Right ventricle myocardium inferior (tissue), 1 donor: ENCODE measurements around the gene THSD4. TPM values are rescaled to one million over a fixed set of nuclear protein-coding genes. Genes with fewer than 3 reads are reported as not detected.
"Not testable (repeated sequence)": the region's sequence is repeated elsewhere in the genome, so short reads cannot be mapped to it uniquely, and the experiment has no call there.

Source experiments
- ATAC-seq: fragments of 200-7000 bp; cut with Tn5 transposase; one replicate; pipeline ENCODE4 v1.9.1; 2020; ENCODE audit warnings: mild to moderate bottlenecking, moderate library complexity
- DNase-seq: peaks from one replicate; pipeline ENCODE4 v3.0.0; 2021; ENCODE audit errors: missing footprints
- intact Hi-C: fragments of 100-400 bp; cut with DNase I; formaldehyde crosslinking; loops from one replicate; pipeline ENCODE4 v1.11.0; 2022
- total RNA-seq: library from RNA; stranded (reverse); fragmentation: NEBNext Ultra II Directional; extraction: Animal tissue kit (Norgen Biotek cat#: 25700); gene quantifications from one replicate; pipeline ENCODE4 v1.2.1, GENCODE V29; 2021
- donor health status: DM: no; HTN: yes; CAD: no; lungs with severe emphysema.

Gene THSD4
- total RNA-seq, 1 donor from 2014 or later, result 73.1 TPM

DNA sequence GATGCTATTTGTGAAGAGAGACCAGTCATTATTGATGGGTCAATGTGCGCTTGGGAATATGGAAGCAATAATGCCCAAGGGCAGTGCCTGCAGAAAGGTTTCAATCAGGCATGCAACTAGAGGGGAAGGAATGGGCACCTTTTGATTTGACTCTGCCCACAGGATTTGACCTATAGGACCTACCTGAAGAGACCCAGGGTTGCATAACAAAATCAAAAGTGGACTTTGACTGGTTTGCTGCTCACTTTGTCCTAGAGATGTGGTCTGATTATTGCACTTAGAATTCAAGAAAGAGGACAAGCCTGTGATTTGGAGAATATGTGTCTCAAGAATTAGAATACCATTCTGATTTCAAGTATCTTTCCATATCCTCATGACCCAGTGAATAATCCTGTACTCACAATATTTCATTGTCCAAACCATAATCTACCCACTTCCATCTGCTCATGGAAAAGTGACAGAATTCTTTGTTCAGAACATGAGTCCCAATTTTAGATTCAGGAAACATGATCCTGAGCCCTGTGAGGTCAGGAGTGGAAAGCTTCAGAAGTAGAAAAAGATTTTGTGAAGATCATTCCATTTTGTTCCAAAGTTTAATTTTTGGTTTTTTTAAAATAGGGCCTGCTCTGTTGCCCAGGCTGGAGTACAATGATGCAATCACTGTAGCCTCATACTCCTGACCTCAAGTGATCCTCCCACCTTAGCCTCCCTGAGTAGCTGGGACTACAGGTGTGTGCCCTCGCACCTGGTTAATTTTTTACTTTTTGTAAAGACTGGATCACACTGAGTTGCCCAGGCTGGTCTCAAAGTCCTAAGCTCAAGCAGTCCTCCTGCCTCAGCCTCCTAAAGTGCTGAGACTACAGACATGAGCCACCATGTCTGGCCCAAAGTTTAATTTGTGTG lies 543.8 kb downstream of the THSD4 start:
- intact Hi-C loops, result loop anchor here (10.0 kb wide), 1 partner anchor 46 kb away; no protein-coding TSS in a partner anchor
- DNase-seq, result no peak
- no peak for ATAC-seq

DNA sequence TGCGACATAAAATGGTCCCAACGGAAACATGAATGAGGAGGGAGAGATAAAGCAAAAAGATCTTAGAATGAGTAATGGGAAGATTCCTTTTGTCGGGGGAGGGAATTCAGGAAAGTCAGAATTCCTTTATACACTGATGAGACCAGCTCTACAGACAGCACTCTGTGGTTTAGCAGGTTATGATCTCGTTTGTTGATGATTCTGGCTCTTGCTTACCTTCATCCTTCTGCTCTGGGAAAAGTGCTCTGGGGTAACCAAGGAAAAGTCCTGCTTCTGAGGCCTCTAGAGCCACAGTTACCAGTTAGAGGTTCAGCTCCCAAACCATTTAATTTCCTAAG lies 544.4 kb downstream of the THSD4 start:
- DNase-seq (no peak), ATAC-seq (no peak)
- intact Hi-C loops, result loop anchor here (10.0 kb wide), 1 partner anchor 45 kb away; no protein-coding TSS in a partner anchor

DNA sequence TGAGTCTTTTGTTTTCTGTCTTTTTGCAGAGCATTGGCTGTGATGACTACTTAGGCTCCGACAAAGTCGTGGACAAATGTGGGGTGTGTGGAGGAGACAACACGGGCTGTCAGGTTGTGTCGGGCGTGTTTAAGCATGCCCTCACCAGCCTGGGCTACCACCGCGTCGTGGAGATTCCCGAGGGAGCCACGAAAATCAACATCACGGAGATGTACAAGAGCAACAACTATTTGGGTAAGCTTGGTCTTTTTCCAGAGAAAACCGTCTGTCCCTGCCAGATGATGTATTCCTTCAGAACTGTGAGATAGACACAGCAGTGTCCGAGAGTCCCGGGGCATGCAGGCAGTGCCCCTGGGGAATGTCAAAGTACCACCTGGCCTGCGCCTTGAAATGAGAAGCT lies 545.2 kb downstream of the THSD4 start:
- intact Hi-C loops, result no loop called here
- no peak for DNase-seq
- peak; percentile 23 for ATAC-seq

DNA sequence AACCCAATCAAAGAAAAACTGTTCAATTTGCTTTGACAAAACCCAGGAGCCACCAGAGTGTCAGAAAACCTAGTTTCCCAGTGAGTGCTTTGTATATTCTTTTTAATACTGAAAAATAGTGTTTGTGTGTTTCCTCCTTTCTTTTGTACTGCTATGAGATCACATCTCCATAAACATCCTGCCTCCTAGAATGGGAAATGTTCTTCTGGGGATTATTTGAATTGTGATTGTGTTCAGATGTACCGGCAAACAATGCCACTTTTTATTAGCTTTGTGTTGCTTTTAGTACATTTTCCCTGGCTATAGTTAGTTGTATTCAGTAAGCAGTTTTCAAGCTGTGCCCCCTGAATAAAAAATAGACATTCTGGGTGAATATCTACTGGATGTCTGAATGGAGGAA lies 547.0 kb downstream of the THSD4 start:
- intact Hi-C loops, result no loop called here

DNA sequence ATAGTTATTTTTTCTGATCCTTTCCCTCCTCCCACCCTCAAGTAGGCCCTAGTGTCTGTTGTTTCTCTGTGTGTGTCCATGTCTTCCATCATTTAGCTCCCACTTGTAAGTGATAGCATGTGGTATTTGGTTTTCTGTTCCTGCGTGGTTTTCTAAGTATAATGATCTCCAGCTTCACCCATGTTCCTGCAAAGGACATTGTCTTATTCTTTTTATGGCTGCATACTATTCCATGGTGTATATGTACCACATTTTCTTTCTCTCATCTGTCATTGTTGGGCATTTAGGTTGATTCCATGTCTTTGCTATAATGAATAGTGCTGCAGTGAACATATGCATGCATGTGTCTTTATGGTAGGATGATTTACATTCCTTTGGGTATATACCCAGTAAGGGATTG lies 549.4 kb downstream of the THSD4 start:
- DNase-seq (no peak), ATAC-seq (no peak)
- intact Hi-C loops, result no loop called here

More for the DNA sequence above, 547.0 kb downstream of the THSD4 start:
- ATAC-seq (no peak), DNase-seq (no peak)

DNA sequence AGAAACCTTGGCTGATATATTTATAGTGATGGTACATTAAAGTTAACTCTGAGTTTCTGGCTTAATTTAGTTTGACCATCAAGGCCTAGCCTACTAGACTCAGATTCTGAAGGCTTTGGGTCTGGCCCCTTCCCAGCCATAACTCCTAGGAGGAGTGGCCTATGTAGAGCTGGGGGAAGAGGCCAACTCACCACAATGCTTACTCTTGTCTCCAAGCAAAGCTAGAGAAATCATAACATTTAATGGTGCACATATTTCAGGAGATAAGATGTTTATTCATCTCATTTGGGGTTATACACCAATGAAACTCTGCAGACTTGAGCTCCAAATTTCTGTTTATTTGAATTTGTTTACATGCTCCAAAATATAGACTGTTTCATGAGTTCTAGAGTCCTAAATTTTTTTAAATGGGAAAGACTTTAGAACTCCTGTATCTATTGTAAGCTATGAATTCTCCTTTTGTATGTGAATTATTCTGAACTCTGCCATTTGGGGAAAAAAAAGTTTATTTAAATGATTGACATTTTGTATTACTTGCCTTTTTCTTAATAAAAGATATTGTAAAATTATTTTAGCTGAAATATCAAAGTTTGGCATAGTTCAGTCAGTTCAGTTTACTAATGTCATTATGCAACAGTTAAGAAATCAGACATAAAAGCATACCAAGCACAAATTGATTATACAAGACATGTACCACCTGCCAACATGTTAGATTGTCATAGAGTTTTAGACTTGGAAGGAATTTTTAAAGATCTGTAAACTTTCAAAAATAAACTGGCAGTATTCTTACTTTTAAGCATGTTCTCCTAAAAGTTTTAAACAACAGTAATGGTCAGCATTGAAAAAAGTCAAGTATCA lies 551.7 kb downstream of the THSD4 start:
- no peak for ATAC-seq
- intact Hi-C loops, result no loop called here
- DNase-seq, result no peak

DNA sequence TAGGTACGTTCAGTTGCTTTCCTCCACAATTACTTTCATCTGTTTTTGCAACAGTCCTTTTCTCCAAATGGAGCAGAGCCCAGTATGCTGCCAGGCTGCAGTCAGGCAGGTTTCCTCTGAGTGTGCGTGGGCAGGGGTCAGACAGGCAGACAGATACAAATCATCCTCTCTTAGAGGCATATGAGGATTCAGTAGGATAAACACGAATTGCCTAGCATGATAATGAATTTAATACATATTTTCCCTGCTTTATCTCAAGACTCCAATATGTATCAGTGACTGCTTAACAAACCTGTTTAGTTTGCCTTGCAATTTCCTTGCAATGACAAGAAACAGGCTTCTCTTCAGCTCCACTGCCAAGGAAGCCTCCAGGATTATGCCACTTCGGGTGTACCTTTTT lies 554.4 kb downstream of the THSD4 start:
- DNase-seq (no peak), ATAC-seq (no peak)
- intact Hi-C loops, result no loop called here

DNA sequence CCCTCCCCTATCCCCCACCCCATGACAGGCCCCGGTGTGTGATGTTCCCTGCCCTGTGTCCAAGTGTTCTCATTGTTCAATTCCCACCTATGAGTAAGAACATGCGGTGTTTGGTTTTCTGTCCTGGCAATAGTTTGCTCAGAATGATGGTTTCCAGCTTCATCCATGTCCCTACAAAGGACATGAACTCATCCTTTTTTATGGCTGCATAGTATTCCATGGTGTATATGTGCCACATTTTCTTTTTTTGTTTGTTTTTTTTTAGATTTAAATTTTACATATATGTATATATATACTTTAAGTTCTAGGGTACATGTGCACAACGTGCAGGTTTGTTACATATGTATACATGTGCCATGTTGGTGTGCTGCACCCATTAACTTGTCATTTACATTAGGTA lies 555.0 kb downstream of the THSD4 start:
- DNase-seq, intact Hi-C loops, ATAC-seq: not testable (repeated sequence)

DNA sequence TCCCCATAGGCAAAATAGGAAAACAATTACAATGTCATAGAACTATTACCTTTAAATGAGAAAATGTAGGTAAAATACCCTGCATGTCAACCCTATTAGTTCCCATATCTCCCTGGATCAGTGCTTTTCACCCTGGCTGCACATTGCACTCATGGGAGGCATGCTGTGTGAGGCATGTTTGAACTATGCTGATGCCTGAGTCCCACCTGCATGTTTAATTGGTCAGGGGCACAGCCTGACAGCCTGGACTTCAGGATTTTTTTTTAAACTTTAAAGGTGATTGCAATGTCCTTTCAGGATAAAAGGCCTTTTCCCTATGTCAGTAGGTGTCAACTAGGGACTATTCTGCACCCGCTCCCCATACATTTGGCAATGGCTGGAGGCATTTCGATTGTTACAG lies 559.1 kb downstream of the THSD4 start:
- intact Hi-C loops, result no loop called here
- DNase-seq (no peak), ATAC-seq (no peak)

DNA sequence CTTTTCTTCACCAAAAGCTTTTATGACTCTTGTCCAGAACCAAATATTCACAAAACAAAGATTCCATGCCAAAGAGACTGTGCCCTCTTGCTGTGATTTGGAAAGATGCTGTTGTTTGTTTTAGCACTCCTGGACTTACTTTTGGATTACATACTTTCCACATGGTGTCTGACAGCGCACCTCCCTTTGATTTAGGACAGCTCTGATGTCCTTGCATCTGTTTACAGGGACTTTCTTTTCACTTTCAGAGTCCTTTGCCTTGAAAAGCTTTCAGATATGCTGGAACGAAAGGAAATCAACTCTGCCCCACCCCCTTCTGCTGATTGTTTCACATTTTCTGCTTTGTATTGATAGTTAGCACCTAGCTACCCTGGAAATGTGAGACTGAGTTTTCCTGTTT lies 562.1 kb downstream of the THSD4 start:
- ATAC-seq, result peak; percentile 33
- intact Hi-C loops, result no loop called here
- no peak for DNase-seq

DNA sequence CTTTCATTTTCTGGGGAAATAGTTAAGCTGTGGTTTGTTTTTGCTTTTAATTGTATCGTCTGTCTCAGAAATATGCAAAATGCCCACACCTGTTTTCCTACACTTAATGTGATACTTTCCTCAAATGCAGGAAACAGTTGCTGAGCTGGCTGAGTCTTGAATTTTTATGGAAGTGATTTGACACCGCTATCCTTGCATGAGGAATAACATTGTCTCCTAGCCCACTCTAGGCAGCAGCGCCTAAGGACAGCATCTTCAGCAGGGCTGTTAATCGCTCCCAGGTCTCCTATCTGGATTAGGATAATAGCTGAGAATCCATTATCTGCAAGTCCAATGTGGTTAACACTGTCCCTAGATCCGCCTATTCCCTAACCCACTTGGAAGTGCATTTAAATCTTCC lies 562.5 kb downstream of the THSD4 start:
- intact Hi-C loops, result no loop called here
- ATAC-seq (no peak), DNase-seq (no peak)

DNA sequence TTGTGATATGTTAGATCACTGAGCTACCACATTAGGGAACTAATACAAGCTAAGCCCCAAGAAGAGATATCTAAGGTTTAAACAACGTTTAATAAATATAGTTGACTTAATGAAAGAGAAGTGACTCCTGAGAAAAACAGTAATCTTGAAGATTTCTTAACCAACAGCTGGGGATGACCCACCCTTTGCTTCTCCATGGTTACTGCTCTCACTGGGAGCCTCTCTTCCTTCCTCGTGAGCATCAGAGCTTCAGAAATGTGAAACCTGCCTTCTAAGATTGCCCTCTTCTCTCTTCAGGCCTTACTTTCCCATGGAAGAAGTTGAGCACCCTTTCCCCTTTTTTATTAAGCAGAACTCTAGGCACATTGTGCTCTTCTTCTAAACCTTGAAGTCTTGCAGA lies 562.9 kb downstream of the THSD4 start:
- intact Hi-C loops, result no loop called here
- no peak for DNase-seq
- no peak for ATAC-seq

DNA sequence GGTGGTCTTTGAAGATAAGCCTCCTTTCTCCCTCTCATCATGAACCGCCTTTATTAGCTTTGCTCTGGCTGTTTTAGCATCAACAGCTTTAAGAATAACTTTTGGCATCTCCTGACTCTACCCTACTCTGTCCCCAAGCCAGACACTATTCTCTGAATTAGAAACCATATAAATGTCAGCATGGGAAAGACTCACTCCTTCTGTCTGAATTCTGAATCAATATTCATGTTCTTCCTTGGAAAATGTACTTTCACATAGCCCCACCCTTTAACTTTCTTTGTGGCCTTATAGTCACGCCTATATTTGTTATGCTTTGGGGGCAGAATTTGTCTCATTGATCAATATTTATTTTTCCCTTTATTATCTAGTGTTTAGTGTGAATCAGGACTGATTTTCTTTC lies 563.3 kb downstream of the THSD4 start:
- intact Hi-C loops, result no loop called here
- ATAC-seq, result no peak
- no peak for DNase-seq

DNA sequence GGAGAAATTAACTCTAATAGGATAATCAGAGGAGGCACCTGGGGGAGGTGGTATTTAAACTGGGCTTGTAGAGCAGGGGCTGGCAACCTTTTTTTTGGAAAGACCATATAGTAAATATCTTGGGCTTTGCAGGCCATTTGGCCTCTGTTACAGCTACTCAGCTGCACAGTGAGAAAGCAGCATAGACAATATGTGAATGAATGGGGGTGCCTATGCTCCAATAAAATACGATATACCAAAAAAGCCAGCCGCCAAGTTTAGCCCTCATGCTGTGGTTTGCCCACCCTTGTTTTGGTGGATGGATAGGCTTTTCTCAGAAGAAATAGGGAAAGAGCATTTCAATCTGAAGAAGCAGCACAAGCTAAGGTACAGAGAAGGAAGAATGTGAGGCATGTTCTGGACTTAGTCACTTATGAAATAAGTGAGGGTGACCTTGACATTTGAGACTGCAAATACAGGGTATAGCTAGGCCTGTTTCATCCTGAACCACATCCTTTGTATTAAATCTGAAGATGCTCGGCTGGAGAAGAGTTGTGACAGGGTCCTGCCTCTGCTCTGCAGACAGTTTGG lies 564.0 kb downstream of the THSD4 start:
- DNase-seq (no peak), ATAC-seq (no peak)
- intact Hi-C loops, result no loop called here

DNA sequence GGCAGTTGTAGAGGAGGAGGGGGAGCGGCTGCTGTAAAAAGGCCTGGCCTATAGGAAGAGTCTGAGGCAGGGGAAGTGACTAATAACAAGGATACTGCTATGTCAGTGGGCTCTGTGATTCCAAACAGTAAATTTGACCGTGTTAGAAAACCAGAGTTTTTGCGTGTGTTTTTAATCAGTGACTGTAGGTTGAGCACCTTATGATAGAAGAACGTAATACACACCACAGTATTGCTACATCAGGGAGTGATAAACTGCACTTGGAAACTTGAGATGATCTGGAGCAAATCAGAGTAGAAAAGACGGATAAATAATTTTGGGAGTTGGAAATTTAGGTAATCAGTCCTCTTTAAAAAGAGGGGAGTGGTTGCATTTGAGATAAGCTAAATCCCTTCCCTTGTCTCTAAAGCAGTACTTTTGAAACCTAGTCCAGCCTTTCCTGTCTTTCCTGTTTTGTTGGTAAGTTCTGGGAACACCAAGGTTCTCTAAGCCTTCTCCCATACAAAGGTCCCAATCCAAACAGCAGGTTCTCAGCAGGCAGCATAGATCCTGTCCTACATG lies 564.6 kb downstream of the THSD4 start:
- intact Hi-C loops, result no loop called here
- DNase-seq, result no peak
- no peak for ATAC-seq

DNA sequence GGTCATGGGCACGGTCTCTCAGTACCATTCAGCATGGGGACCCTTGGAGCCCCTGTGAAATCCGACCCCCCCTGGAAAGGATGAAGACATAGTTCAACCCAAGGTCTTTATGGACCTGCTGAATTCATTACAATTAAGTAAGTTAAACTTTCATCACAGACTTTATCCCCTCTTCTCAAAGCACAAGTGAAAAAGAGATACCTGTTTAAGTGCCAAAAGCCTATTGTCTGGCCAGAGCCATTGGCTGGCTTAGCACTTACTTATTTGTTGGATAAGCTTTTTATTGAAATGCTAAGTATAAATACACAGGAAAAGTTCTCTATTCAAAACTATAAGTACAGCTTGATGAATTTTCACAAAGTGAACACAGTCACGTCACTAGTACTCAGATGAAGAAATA lies 566.7 kb downstream of the THSD4 start:
- DNase-seq (no peak), ATAC-seq (no peak)
- intact Hi-C loops, result no loop called here

DNA sequence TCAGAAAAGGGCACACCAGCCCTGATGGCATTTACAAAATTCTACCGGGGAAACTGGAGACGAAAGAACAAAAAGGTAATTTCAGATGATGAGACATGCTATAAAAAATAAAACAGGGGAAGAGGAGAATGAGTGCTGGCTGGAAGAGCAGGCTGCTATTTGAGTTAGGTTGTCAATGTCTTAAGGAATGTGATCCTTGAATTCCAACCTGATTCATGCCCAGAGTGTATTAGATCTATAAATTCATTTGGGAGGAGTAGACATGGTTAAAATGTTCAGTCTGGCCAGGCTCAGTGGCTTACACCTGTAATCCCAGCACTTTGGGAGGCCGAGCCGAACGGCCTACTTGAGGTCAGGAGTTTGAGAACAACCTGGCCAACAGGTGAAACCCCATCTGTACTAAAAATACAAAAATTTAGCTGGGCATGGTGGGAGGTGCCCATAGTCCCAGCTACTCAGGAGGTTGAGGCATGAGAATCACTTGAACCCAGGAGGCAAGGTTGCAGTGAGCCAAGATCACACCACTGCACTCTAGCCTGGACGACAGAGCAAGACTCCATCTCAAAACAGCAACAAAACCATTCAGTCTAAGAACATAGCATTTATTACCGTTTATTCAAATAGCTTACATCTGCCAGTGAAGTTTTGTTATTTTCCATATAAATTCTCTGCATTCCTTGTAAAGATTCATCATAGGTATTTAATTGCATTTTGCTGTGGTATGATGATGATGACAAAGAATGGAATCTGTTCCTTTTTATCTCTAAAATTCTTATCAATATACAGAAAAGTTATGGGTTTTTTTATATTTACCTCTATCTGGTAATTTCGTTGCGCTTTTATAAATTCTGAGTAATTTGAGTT lies 568.4 kb downstream of the THSD4 start:
- intact Hi-C loops, result no loop called here
- no peak for ATAC-seq

DNA sequence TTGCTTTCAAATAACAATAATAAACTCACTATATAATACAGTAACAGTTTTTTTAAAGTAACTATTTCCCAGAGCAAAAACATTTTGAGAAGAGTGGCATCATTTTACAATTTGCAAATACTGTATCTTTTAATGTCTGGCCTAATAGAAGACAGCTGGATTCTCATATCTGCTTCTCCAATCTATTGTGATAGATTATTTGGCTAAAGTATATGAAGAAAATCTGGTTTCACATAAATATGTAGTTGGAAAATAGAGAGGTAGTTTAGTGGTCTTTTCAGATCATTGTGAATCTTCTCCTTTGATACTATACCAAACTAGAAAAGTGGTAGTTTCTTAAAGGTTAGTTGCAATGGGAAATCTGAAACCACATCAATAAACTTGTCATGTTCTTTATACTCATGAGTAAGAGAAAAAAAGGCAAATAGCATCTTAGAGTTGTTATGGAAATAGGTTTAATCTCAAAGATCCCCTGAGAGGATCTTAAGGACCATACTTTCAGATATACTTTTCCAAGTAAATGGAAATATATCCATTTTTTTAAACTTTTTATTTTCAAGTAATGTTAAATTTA lies 570.2 kb downstream of the THSD4 start:
- no peak for ATAC-seq
- intact Hi-C loops, result no loop called here
- no peak for DNase-seq

More for the DNA sequence above, 568.4 kb downstream of the THSD4 start:
- no peak for DNase-seq
